UCSD-AML1 (cell line): ENCODE data around the gene SET.

Source experiments
- DNase-seq: peaks from one replicate; lab custom pipeline; 2025; ENCODE audit not compliant: unreplicated experiment; lab: John Stamatoyannopoulos, UW

Gene SET

GRCh38 chr9:128707446-128707845 is 18.4 kb downstream of the SET start:
- no peak for DNase-seq

DNA sequence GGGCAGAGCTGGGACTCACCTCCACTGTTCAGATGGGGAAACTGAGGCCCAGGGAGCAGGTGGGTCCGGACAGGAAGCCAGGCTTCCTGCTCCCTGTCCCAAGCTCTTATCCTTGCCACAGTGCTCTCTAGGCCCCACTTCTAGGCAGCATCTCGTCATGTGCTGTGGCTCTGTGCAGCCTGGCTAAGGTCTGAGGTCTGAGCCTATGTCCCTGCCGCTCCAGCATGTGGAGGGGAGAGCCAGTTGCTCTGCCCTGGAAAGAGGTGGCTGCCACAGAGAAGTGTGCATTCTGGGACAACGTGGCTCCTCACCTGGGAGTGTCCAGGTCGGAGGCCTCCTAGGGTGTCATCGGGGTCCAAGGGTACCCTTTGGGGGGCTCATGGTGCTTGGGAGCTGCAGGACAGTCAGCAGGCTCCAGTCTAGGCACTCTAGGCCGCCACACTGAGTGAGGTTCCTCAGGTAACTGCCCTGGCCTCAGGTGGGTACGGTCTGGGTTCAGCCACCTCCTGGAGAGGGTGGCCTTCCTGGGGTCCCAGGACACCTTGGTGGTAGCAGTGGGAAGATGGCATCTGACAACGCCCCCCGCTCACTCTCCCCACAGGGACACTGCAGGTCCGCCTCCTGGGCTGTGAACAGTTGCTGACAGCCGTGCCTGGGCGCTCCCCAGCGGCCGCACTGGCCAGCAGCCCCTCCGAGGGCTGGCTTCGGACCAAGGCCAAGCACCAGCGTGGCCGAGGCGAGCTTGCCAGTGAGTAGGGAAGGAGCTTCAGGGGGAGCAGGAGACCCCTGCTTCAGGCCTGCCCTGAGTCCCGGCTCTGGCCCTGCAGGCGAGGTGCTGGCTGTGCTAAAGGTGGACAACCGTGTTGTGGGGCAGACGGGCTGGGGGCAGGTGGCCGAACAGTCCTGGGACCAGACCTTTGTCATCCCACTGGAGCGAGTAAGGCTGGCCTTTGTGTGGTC is 23.7 kb downstream of the SET start:
- no peak for DNase-seq

GRCh38 chr9:128713411-128713780 is 24.4 kb downstream of the SET start:
- DNase-seq = no peak

- no peak for DNase-seq
These were observed 25.0 kb downstream of the SET start for GRCh38 chr9:128713941-128714573.

DNA sequence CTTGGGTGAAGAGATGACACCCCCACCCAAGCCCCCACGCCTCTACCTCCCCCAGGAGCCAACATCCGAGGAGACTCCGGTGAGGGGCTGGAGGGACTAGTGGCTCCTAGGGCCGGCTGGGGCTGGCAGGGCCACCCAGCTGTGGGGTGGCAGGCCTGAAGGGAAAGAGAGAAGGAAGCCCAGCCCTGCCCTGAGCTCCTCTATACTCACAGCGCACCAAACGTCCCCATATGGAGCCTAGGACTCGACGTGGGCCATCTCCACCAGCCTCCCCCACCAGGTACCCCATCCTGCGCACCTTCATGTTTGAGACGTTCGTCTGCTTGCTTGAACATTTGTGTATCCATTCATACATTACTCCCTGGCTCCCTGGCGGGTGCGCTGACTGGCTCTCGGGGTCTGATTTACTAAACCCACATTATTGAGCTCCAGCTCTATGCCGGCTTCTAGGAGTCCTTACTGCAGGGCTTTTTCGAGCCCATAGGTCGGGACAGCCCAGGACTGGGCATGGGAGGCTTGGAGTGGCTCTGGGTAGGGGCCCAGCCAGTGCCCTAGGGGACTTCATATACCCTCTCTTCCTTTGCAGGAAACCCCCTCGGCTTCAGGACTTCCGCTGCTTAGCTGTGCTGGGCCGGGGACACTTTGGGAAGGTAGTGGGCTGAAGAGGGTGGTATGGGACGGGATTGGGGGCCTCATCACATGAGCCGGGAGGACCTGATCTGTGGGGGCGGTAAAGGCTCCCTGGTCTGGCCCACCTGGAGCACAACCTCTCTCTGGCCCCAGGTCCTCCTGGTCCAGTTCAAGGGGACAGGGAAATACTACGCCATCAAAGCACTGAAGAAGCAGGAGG is 25.8 kb downstream of the SET start:
- no peak for DNase-seq

GRCh38 chr9:128715436-128715750 is 26.4 kb downstream of the SET start:
- DNase-seq = no peak

DNA sequence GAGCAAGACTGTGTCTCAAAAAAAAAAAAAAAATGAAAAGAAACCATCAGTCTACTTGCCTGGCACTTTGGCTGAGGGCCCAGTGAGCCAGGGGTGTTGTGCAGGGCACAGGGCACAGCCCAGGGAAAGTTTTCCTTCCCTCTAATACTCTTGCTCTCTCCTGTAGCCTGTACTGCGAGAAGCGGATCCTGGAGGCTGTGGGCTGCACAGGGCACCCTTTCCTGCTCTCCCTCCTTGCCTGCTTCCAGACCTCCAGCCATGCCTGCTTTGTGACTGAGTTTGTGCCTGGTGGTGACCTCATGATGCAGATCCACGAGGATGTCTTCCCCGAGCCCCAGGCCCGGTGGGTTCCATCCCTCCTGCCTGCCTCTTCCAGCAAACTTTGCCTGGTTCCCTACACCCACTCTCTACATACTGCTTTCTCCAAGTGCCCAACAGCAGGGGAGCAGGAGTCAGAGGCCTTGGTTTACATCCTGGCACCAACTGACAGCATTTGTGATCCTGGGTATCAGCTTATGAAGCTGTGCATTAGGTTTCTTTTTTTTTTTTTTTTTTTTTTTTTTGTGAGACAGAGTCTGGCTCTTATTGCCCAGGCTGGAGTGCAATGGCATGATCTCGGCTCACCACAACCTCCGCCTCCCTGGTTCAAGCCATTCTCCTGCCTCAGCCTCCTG is 27.7 kb downstream of the SET start:
- DNase-seq = no peak

GRCh38 chr9:128718047-128718446 is 29.0 kb downstream of the SET start:
- DNase-seq = no peak

GRCh38 chr9:128718475-128718874 is 29.5 kb downstream of the SET start:
- no peak for DNase-seq

DNA sequence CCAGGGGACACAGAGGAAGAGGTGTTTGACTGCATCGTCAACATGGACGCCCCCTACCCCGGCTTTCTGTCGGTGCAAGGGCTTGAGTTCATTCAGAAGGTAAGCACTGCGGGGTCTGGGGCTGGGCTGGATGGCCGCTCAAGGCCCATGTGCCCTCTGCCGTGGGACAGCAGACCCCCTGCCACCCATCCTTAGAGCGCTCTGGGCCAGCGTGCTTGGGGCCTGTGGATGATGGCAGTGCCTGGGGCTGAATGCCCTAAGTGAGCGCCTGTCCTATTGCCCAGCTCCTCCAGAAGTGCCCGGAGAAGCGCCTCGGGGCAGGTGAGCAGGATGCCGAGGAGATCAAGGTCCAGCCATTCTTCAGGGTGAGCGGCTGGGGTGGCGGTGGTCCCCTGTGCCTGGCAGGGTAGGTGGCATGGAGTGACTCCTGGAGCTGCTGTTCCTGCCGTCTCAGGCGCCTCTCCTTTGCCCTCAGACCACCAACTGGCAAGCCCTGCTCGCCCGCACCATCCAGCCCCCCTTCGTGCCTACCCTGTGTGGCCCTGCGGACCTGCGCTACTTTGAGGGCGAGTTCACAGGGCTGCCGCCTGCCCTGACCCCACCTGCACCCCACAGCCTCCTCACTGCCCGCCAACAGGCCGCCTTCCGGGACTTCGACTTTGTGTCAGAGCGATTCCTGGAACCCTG is 31.0 kb downstream of the SET start:
- no peak for DNase-seq

DNA sequence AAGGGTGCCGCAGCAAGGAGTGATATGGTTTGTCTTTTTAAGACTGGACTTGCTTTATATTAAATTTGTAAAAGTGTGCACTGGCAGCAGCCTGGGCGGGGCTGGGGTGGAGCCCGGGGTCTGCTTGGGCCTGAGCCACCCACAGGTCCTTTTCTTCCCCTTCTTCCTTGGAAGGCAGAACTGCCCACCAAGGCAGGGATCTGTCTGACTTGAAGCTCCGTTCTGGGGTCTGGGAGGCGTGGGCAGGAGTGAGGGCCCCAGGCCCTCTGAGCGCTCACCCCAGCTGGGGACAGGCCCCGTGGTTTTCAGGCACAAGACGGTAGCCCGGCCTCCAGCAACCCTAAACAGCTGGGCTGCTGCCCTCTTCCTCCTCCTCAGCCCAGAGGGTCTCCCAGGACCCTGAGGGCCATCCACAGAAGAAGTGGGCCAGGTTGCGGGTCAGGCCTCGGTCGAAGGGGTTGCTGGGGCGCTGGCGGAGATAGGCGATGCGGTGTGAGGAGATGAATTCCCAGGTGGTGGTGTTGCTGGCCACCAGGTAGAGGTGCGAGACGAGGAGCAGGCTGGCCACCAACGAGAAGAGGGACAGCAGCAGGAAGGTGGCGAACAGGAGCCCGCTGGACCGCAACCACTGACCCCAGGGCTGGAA is 31.9 kb downstream of the SET start:
- no peak for DNase-seq

DNA sequence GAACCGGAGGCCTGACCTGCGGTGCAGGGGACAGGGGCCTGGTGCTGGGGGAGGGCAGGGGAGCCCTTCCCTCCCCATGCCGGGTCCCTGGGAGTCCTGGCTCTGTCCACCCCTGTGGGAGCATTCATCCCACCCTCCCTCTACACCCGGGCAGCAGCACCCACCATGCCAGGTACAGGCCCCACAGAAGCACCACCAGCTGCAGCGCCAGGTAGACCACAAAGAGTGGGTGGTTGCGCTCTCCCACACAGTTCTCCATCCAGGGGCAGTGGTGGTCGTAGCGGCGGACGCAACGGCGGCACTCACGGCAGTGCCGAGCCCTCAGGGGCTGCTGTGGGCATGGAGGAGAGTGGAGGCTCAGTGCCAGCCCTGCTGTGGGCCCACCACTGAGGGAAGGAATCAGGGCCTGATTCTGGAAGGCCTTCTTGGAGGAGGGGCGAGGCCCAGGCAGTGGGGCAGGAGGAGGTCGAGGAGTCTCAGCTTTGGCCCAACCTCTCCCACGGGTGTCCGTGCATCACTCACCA is 32.5 kb downstream of the SET start:
- DNase-seq = no peak

DNA sequence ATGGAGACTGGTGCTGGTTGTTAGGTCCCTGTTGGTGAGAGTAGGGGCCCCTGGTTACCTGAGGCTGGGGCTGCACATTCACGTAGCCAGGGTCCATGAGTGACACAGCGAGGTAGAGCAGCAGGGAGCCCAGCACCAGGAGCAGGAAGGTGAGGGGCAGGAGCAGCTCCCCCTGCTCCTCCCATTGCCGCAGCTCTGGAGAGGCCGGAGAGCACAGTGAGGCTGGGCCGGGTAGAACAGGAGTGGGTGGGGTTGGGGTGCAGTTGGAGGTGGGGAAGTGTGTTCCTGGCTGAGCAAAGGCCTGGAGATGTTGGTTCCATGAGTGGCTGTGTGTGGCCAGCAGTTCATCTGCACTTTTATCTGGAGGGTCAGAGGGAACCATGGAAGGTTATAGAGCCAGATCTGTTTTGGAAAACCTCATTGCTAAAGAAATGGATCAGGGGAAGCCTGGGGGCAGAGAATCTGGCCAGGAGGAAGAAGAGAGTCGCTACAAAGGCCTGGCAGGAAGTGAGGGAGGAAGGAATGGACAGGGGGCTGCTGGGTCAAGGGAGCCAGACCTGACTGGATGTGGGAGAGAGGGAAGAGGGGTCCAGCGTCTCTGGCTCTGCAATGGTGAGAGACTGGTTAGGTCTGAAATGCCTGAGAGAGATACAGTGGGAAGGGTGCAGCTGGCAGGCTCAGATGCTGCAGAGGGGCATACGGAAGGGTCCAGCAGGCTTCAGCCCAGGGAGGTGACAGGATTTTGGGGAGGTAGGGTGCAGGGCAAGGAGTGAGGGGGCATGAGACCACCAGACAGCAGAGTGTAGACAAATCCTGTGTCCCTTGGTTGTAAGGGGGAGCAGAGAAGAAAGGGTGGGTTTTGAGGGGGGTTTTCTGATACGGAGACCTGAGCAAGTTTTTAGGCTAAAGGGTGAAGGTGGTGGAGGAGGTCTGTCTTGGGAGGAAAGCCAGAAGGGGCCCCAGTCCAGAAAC is 33.6 kb downstream of the SET start:
- DNase-seq = no peak

DNA sequence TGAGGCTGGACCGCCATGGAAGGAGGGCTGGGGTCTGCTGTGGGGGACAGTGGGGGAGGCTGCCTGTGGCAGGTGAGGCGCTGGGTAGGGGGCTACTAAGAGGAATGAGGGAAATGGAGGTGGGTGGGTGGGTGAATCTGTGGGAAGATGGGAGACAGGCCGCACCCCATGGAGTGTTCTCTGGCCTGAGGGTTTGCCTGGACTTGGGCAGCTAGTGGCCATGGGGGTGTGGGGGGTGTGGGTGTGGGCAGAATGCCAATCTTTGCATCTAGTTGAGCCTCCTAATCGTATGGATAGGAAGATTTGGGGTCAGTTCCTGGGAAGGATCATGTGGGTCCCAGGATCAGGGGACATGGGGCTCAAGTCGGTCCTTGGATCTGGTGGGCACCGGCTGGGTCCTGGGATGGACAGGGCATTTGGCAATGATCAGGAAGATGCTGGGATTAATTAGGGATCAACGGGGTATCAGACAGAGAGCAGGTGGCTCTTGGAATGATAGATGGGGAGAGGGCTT is 34.4 kb downstream of the SET start:
- DNase-seq = no peak

DNA sequence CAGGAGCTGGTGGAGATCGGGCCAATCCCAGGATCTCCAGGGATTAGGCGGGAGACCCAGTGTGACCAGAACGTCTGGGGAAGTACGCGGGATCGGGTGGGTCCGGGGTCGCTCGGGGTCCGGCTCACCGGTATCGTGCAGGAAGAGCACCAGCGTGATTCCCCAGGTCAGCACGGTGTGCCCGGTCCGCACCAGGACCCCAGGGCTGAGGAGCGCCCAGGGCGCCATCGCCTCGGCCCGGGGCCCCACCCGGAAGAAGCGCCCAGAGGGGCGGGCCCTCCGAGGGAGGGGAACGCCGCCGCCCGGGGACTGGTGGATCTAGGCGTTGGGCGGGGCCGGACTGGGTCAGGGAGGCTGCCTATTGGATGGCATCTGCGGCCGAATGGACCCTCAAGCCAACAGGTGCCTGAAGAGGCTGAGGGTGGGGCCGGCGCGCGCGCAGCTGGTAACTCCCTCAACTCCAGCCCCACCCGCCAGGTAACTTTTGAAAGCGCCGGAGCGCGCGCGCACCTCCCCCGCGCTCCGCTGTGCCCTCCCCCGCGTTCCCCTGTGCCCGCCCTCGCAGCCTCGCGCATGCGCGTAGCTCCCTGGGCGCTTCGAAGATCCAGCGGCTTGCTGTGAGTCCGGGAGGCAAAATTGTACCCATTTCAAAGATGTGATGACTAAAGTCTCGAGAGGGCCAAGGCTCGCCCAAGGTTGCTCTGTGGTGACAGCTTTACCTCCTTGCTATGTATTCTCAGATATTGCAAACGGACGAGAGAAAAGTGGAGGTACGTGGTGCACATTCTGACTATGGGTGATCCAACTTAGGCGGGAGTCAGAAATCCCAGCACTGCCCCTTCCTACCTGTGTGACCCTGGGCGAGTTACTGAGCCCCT is 35.1 kb downstream of the SET start, which contains the start of gene ZDHHC12:
Gene ZDHHC12 (minus strand): TSS at position 262 of the 878 bp plus-strand sequence. CDS start 34 bp downstream, at position 228.
- DNase-seq = peak; percentile 99

DNA sequence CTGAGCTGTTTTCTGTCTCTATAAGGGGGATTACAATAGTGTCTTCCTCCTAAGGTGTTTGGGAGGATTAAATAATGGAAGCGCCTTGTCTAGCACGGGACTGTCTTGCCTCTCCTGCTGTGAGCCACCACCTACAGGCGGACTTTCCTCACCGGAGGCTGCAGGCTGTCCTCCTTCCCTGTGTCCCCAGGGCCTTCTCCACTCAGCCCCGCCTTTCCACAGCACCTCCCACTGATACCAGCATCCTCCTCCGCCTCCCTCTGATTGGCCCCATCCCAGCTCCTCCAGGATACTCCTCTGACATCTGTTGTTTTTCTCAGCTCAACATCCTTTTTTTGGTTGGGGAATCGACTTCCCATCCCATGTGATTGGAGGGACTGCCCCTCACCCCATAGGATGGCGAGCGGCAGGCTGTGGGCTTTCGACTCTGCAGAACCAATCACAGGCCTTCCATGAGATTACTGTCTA is 35.8 kb downstream of the SET start:
- peak; percentile 42 for DNase-seq

DNA sequence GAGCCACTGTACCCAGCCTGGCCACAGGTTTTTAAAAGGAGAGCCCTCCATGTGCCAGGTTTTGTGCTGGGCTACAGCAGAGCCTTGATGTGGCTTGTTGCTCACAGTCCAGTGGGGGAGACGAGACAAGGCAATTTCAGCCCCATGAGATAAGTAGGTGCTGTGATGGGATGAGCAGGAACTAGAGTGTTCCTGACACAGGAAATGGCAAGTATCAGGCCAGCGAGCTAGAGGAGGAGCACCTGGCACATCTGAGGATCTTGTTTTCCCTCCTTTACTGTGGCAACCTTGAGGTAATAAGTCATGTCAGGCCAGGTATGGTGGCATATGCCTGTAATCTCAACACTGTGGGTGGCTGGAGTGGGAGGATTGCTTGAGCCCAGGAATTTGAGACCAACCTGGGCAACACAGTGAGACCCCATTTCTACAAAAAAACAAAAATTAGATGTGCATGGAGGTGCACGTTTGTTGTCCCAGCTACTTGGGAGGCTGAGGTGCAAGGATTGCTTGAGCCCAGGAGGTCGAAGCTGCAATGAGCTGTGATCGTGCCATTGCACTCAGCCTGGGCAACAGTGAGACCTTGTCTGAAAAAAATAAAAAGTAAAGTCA is 38.7 kb downstream of the SET start:
- no peak for DNase-seq
